Spleen (tissue), 7 donors: Measurements from ENCODE around the gene CLEC3A.

Experiments
- CTCF ChIP-seq, 11 experiments: fragments of 200-600 bp in 7 of 11; fragments of 450-650 bp in 4 of 11; sonication (generic) in 4 of 11; IDR thresholded peaks in 8 of 11; conservative IDR thresholded peaks in 3 of 11; 1 replicate in 7 of 11; 2 replicates in 4 of 11; pipeline versions ENCODE4 v1.4.0 to v1.8.0; 2016 to 2021; ENCODE audit warnings: antibody characterized with exemption in 11 of 11, inconsistent platforms in 4 of 11, mild to moderate bottlenecking in 1 of 11
- POLR2A ChIP-seq, 3 donors: fragments of 450-650 bp; IDR thresholded peaks; one replicate each; pipeline ENCODE4 v1.5.1; 2017; ENCODE audit warnings: antibody characterized with exemption in 3 of 3, mild to moderate bottlenecking in 1 of 3
- POLR2AphosphoS5 ChIP-seq, 3 donors: sonication (generic); formaldehyde crosslinking; IDR thresholded peaks; one replicate each; pipeline ENCODE4 v1.5.1; 2017; ENCODE audit warnings: antibody characterized with exemption in 3 of 3
- donor health status: DM: no; HTN: no; CAD: no; lungs with moderate emphysema.
- donor health status: DM: no; HTN: no; CAD: no.
- donor health status: DM: no; HTN: no; CAD: no.

DNA sequence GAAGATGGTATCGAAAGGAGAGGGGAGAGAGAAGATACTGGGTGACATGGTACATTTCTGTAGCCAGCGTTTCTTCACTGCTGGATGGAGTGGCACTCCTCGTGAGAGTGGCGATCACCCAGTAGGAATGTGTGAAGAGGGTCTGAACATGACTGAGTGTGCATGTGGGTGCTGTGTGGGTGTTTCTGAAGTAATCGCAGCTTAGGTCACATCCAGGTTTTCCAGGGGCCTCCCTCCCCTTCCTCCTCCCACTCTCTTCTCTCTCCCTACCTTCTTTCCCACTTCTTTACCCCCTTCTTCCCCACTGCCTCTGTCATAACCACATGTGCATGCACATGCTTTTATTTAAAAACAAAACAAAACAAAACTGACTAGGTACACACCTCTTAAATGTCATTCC, 1.8 kb downstream of the CLEC3A start:
- no peak for TF ChIP-seq CTCF (IDR thresholded peaks at IDR 0.05 in 8 of 11, conservative IDR thresholded peaks at IDR 0.05 in 3 of 11)
- no peak for TF ChIP-seq POLR2A (IDR thresholded peaks at IDR 0.05)
- no peak for TF ChIP-seq POLR2AphosphoS5 (IDR thresholded peaks at IDR 0.05)
